HL-60 (cell line): ENCODE measurements around the gene INPP4B.

Experiments
- DNase-seq, 2 experiments: peaks; one replicate each; pipeline ENCODE4 v3.0.0-alpha.2; 2010 to 2020; ENCODE audit warnings: low read depth in 1 of 2, low spot score in 1 of 2
- H3K27ac ChIP-seq: fragments of 250-450 bp; sonication (Bioruptor Pico); replicated peaks from 2 replicates; pipeline ENCODE4 v1.5.1; 2020; ENCODE audit warnings: mild to moderate bottlenecking, moderate library complexity
- H3K27me3 ChIP-seq: fragments of 250-450 bp; sonication (Bioruptor Pico); 2 replicates; pipeline ENCODE4 v1.5.1; 2021; ENCODE audit warnings: mild to moderate bottlenecking, moderate library complexity; ENCODE audit not compliant: insufficient read depth, poor library complexity, severe bottlenecking
- H3K4me3 ChIP-seq: replicated peaks from 2 replicates; pipeline ENCODE4 v1.5.1; 2011; ENCODE audit warnings: mild to moderate bottlenecking, control low read depth, low read length; ENCODE audit not compliant: insufficient read depth
- CTCF ChIP-seq: IDR thresholded peaks from one replicate; pipeline ENCODE4 v1.5.1; 2011; ENCODE audit warnings: low read length, control low read depth, inconsistent platforms; ENCODE audit not compliant: insufficient read depth
- GABPA ChIP-seq: IDR thresholded peaks from 2 replicates; pipeline ENCODE4 v1.6.1; 2012; ENCODE audit warnings: low read depth
- POLR2AphosphoS5 ChIP-seq: IDR thresholded peaks from 2 replicates; pipeline ENCODE4 v1.6.1; 2012; ENCODE audit warnings: low read depth
- REST ChIP-seq: IDR thresholded peaks from 2 replicates; pipeline ENCODE4 v1.6.1; 2012; ENCODE audit warnings: low read depth; ENCODE audit not compliant: insufficient replicate concordance
- SPI1 ChIP-seq: IDR thresholded peaks from 2 replicates; pipeline ENCODE4 v1.6.1; 2012; ENCODE audit warnings: low read depth, mild to moderate bottlenecking, borderline replicate concordance

Gene INPP4B

GRCh38 chr4:142559986-142560385 lies 286.1 kb downstream of the INPP4B start:
- Histone ChIP-seq H3K27ac (no peak overlapping the region), H3K4me3 (no peak overlapping the region), H3K27me3 (no peaks in the 10 kb centered on the region)
- DNase-seq, result no peak
- TF ChIP-seq REST, result no peak
- TF ChIP-seq CTCF, result no peak
- TF ChIP-seq POLR2AphosphoS5, result no peak
- TF ChIP-seq GABPA, result no peak
- TF ChIP-seq SPI1, result no peak

- Histone ChIP-seq H3K27ac (no peak overlapping the region), H3K4me3 (no peak overlapping the region), H3K27me3 (no peaks in the 10 kb centered on the region)
- no peak for DNase-seq
- TF ChIP-seq POLR2AphosphoS5 (no peak), GABPA (no peak), REST (no peak), CTCF (no peak), SPI1 (no peak)
These were observed 287.2 kb downstream of the INPP4B start for GRCh38 chr4:142558851-142559250.

GRCh38 chr4:142557239-142557801 lies 288.8 kb downstream of the INPP4B start:
- no peak for DNase-seq
- H3K27ac ChIP-seq, result no peak overlapping the region
- no peak overlapping the region for H3K4me3 ChIP-seq
- H3K27me3 ChIP-seq, result no peaks in the 10 kb centered on the region
- TF ChIP-seq CTCF (no peak), POLR2AphosphoS5 (no peak), SPI1 (no peak), REST (no peak), GABPA (no peak)
